HEK293 (cell line): ENCODE results near the gene BIRC6.
A peak's percentile ranks its signal among the peaks of the same experiment; 100 is the strongest.

Source experiments
- CTCF ChIA-PET: fragments of 350-600 bp; formaldehyde crosslinking; extraction: SDS; loops from one replicate; lab custom pipeline; 2021; ENCODE audit warnings: antibody characterized with exemption; lab: Yijun Ruan, JAX
- POLR2A ChIA-PET: fragments of 300-600 bp; formaldehyde crosslinking; extraction: SDS; loops from one replicate; lab custom pipeline; 2020; ENCODE audit warnings: antibody characterized with exemption, inconsistent platforms; lab: Yijun Ruan, JAX
- H3K27ac ChIP-seq: fragments of 200-500 bp; sonication (Bioruptor generic); 2 replicates; pipeline ENCODE4 v1.5.1; 2014; ENCODE audit warnings: low read depth, low read length, control low read depth, inconsistent platforms; ENCODE audit errors: extremely low read depth
- H3K36me3 ChIP-seq, 2 experiments: fragments of 200-500 bp in 1 of 2; sonication (Bioruptor generic) in 1 of 2; 1 replicate in 1 of 2; 2 replicates in 1 of 2; pipeline ENCODE4 v1.5.1; 2014 to 2017; ENCODE audit warnings: inconsistent platforms in 2 of 2, low read length in 2 of 2; ENCODE audit not compliant: control insufficient read depth in 2 of 2, insufficient read depth in 1 of 2
- H3K4me1 ChIP-seq: fragments of 200-500 bp; sonication (Bioruptor generic); 2 replicates; pipeline ENCODE4 v1.5.1; 2014; ENCODE audit warnings: mild to moderate bottlenecking, low read length, inconsistent platforms; ENCODE audit not compliant: control insufficient read depth, insufficient read depth
- H3K4me3 ChIP-seq: 2 replicates; pipeline ENCODE4 v1.5.1; 2011; ENCODE audit warnings: low read depth, mild to moderate bottlenecking, control low read depth, low read length, moderate library complexity
- H3K9me3 ChIP-seq: fragments of 200-500 bp; sonication (Bioruptor generic); 2 replicates; pipeline ENCODE4 v1.5.1; 2014; ENCODE audit warnings: low read depth, low read length, inconsistent platforms; ENCODE audit not compliant: control insufficient read depth, insufficient read depth
- EGR2 ChIP-seq: fragments of 450-650 bp; formaldehyde crosslinking; IDR thresholded peaks from 2 replicates; pipeline ENCODE4 v1.5.1; 2016; ENCODE audit warnings: low read depth, missing biosample characterization, missing genetic modification characterization
- GLIS2 ChIP-seq: fragments of 450-650 bp; formaldehyde crosslinking; IDR thresholded peaks from 2 replicates; pipeline ENCODE4 v1.5.1; 2016; ENCODE audit warnings: missing biosample characterization, missing genetic modification characterization
- HOXD13 ChIP-seq: sonication (generic); formaldehyde crosslinking; IDR thresholded peaks from 2 replicates; pipeline ENCODE4 v1.8.0; 2022; ENCODE audit warnings: missing genetic modification reagents, borderline replicate concordance
- PRDM10 ChIP-seq: fragments of 450-650 bp; formaldehyde crosslinking; IDR thresholded peaks from 2 replicates; pipeline ENCODE4 v1.5.1; 2016; ENCODE audit warnings: missing biosample characterization, missing genetic modification characterization
- PRDM6 ChIP-seq: fragments of 450-650 bp; formaldehyde crosslinking; IDR thresholded peaks from 2 replicates; pipeline ENCODE4 v1.5.1; 2017; ENCODE audit warnings: missing biosample characterization, missing genetic modification characterization
- ZBTB20 ChIP-seq: fragments of 450-650 bp; formaldehyde crosslinking; IDR thresholded peaks from 2 replicates; pipeline ENCODE4 v1.5.1; 2016; ENCODE audit warnings: missing biosample characterization, missing genetic modification characterization
- ZBTB6 ChIP-seq: fragments of 450-650 bp; formaldehyde crosslinking; IDR thresholded peaks from 2 replicates; pipeline ENCODE4 v1.5.1; 2017; ENCODE audit warnings: missing biosample characterization, missing genetic modification characterization
- ZNF292 ChIP-seq: fragments of 450-650 bp; formaldehyde crosslinking; IDR thresholded peaks from 2 replicates; pipeline ENCODE4 v1.5.1; 2016; ENCODE audit warnings: low read depth, missing biosample characterization, missing genetic modification characterization, borderline replicate concordance
- ZNF335 ChIP-seq: fragments of 450-650 bp; formaldehyde crosslinking; conservative IDR thresholded peaks from 2 replicates; pipeline ENCODE4 v1.5.1; 2016; ENCODE audit warnings: missing biosample characterization, missing genetic modification characterization
- ZNF354C ChIP-seq: fragments of 450-650 bp; formaldehyde crosslinking; IDR thresholded peaks from 2 replicates; pipeline ENCODE4 v1.5.1; 2016; ENCODE audit warnings: missing biosample characterization, missing genetic modification characterization, low read depth, borderline replicate concordance
- ZNF513 ChIP-seq: fragments of 450-650 bp; IDR thresholded peaks from 2 replicates; pipeline ENCODE4 v1.5.1; 2018; ENCODE audit warnings: missing biosample characterization, missing genetic modification characterization
- ZNF558 ChIP-seq: fragments of 450-650 bp; formaldehyde crosslinking; IDR thresholded peaks from 2 replicates; pipeline ENCODE4 v1.5.1; 2016; ENCODE audit warnings: missing biosample characterization, missing genetic modification characterization
- ZNF600 ChIP-seq: fragments of 450-650 bp; formaldehyde crosslinking; IDR thresholded peaks from 2 replicates; pipeline ENCODE4 v1.5.1; 2016; ENCODE audit warnings: missing biosample characterization, missing genetic modification characterization
- ZNF670 ChIP-seq: fragments of 450-650 bp; formaldehyde crosslinking; IDR thresholded peaks from 2 replicates; pipeline ENCODE4 v1.5.1; 2016; ENCODE audit warnings: missing biosample characterization, missing genetic modification characterization, low read depth
- ZNF792 ChIP-seq: fragments of 450-650 bp; formaldehyde crosslinking; IDR thresholded peaks from 2 replicates; pipeline ENCODE4 v1.5.1; 2016; ENCODE audit warnings: missing biosample characterization, missing genetic modification characterization
- ZSCAN23 ChIP-seq: fragments of 450-650 bp; formaldehyde crosslinking; IDR thresholded peaks from 2 replicates; pipeline ENCODE4 v1.5.1; 2016; ENCODE audit warnings: missing biosample characterization, missing genetic modification characterization
- TF ChIP-seq, protein P1 (sequence below): fragments of 450-650 bp; formaldehyde crosslinking; IDR thresholded peaks from 2 replicates; pipeline ENCODE4 v1.5.1; 2016; ENCODE audit warnings: missing biosample characterization, missing genetic modification characterization
- TF ChIP-seq, protein P2 (sequence below): fragments of 450-650 bp; formaldehyde crosslinking; IDR thresholded peaks from 2 replicates; pipeline ENCODE4 v1.5.1; 2017; ENCODE audit warnings: missing biosample characterization, missing genetic modification characterization
- TF ChIP-seq, protein P3 (sequence below): fragments of 450-650 bp; formaldehyde crosslinking; IDR thresholded peaks from 2 replicates; pipeline ENCODE4 v1.5.1; 2016; ENCODE audit warnings: missing biosample characterization, missing genetic modification characterization

The BIRC6 gene

GRCh38 chr2:32647180-32647651 is 290.4 kb downstream of the BIRC6 start:
- Histone ChIP-seq H3K4me3 (no peak overlapping the region), H3K9me3 (no peaks in the 10 kb centered on the region), H3K4me1 (no peaks in the 10 kb centered on the region), H3K36me3 (peaks cover 13 to 23% of the 10 kb centered on the region in 2 experiments; a peak in 2 of 3 replicates), H3K27ac (no peak overlapping the region)
- TF ChIP-seq ZNF513 (tag by site-specific recombination) (no peak), ZNF792 (tag by site-specific recombination) (no peak)
- POLR2A ChIA-PET = interaction anchor here (0.7 kb wide), 1 partner anchor 134 kb away, joined by 5 read pairs; no protein-coding TSS in a partner anchor
- CTCF ChIA-PET = no interaction called here

GRCh38 chr2:32652555-32653209 is 295.9 kb downstream of the BIRC6 start:
- H3K27ac ChIP-seq = no peak overlapping the region
- no peaks in the 10 kb centered on the region for H3K9me3 ChIP-seq
- H3K4me3 ChIP-seq = no peak overlapping the region
- ChIA-PET POLR2A (no interaction called here), CTCF (no interaction called here)
- peaks cover 0 to 11% of the 10 kb centered on the region in 2 experiments for H3K36me3 ChIP-seq
- peaks cover 2% of the 10 kb centered on the region; the same call in 1 of the 2 replicates for H3K4me1 ChIP-seq
- TF ChIP-seq ZNF292 (tag by site-specific recombination) (no peak), ZNF670 (no peak), GLIS2 (tag by site-specific recombination) (no peak), EGR2 (tag by site-specific recombination) (no peak), HOXD13 (CRISPR knock-in tag) (no peak), PRDM6 (tag by site-specific recombination) (peak; percentile 89), PRDM10 (tag by site-specific recombination) (peak; percentile 21; the same call in 1 of the 2 replicates), ZNF335 (tag by site-specific recombination) (no peak), ZSCAN23 (tag by site-specific recombination) (no peak), ZNF558 (no peak), ZNF600 (tag by site-specific recombination) (no peak), ZBTB6 (tag by site-specific recombination) (no peak), ZBTB20 (tag by site-specific recombination) (no peak), ZNF354C (tag by site-specific recombination) (no peak)
- TF ChIP-seq, protein P1, sequence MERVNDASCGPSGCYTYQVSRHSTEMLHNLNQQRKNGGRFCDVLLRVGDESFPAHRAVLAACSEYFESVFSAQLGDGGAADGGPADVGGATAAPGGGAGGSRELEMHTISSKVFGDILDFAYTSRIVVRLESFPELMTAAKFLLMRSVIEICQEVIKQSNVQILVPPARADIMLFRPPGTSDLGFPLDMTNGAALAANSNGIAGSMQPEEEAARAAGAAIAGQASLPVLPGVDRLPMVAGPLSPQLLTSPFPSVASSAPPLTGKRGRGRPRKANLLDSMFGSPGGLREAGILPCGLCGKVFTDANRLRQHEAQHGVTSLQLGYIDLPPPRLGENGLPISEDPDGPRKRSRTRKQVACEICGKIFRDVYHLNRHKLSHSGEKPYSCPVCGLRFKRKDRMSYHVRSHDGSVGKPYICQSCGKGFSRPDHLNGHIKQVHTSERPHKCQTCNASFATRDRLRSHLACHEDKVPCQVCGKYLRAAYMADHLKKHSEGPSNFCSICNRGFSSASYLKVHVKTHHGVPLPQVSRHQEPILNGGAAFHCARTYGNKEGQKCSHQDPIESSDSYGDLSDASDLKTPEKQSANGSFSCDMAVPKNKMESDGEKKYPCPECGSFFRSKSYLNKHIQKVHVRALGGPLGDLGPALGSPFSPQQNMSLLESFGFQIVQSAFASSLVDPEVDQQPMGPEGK (tag by site-specific recombination) = no peak
- TF ChIP-seq, protein P2, sequence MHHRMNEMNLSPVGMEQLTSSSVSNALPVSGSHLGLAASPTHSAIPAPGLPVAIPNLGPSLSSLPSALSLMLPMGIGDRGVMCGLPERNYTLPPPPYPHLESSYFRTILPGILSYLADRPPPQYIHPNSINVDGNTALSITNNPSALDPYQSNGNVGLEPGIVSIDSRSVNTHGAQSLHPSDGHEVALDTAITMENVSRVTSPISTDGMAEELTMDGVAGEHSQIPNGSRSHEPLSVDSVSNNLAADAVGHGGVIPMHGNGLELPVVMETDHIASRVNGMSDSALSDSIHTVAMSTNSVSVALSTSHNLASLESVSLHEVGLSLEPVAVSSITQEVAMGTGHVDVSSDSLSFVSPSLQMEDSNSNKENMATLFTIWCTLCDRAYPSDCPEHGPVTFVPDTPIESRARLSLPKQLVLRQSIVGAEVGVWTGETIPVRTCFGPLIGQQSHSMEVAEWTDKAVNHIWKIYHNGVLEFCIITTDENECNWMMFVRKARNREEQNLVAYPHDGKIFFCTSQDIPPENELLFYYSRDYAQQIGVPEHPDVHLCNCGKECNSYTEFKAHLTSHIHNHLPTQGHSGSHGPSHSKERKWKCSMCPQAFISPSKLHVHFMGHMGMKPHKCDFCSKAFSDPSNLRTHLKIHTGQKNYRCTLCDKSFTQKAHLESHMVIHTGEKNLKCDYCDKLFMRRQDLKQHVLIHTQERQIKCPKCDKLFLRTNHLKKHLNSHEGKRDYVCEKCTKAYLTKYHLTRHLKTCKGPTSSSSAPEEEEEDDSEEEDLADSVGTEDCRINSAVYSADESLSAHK (tag by site-specific recombination) = no peak
- TF ChIP-seq, protein P3, sequence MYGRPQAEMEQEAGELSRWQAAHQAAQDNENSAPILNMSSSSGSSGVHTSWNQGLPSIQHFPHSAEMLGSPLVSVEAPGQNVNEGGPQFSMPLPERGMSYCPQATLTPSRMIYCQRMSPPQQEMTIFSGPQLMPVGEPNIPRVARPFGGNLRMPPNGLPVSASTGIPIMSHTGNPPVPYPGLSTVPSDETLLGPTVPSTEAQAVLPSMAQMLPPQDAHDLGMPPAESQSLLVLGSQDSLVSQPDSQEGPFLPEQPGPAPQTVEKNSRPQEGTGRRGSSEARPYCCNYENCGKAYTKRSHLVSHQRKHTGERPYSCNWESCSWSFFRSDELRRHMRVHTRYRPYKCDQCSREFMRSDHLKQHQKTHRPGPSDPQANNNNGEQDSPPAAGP (tag by site-specific recombination) = no peak
